ENCODE measurements around the gene CENPW. TPM values are rescaled to one million over a fixed set of nuclear protein-coding genes. Genes with fewer than 3 reads are reported as not detected.

CENPW gene
- total and polyA plus RNA-seq, 2 of the 4 experiments (the other 2 are of a cell fraction) = 8.2 to 19.3 TPM

GRCh38 chr6:126372626-126373025 lies 32.7 kb downstream of the CENPW start:
- intact Hi-C loops (cut with micrococcal nuclease) = no loop called here
- no peak overlapping the region for H4K8ac ChIP-seq (ENCODE audit: low read depth in 2 of 2, low read length in 2 of 2)
- H3K4me3 ChIP-seq (ENCODE audit: insufficient read depth, low read depth, low read length) = no peak overlapping the region
- in situ Hi-C loops (cut with MboI; ENCODE audit: low sequenced_read_pairs) = no loop called here
- no peak overlapping the region for H2BK5ac ChIP-seq (ENCODE audit: low read depth, low read length, poor library complexity, severe bottlenecking)
- H3K9me3 ChIP-seq (ENCODE audit: control insufficient read depth, insufficient read depth, low read length) = 0 out of 2 replicates have a peak, but pooled peaks cover 2% of the 10 kb centered on the region
- H2AFZ ChIP-seq (replicated peaks; ENCODE audit: low read length, poor library complexity) = no peak overlapping the region
- no peak overlapping the region for H3K9ac ChIP-seq (ENCODE audit: low read depth, low read length)
- no peak overlapping the region for H2BK20ac ChIP-seq (ENCODE audit: low read depth, low read length)
- dilution Hi-C loops (cut with HindIII; ENCODE audit: low sequenced_read_pairs, unreplicated experiment) = no loop called here
- ATAC-seq (ENCODE audit: low read depth) (0 out of 2 replicates have a peak, but pooled peaks have one; percentile 21), DNase-seq (peak; percentile 21)
- TF ChIP-seq, protein P1, sequence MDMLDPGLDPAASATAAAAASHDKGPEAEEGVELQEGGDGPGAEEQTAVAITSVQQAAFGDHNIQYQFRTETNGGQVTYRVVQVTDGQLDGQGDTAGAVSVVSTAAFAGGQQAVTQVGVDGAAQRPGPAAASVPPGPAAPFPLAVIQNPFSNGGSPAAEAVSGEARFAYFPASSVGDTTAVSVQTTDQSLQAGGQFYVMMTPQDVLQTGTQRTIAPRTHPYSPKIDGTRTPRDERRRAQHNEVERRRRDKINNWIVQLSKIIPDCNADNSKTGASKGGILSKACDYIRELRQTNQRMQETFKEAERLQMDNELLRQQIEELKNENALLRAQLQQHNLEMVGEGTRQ (IDR thresholded peaks at IDR 0.05; ENCODE audit: low read depth, low read length) = no peak
- no peak for TF ChIP-seq CTCF (conservative IDR thresholded peaks at IDR 0.05; ENCODE audit: low read depth, low read length)
- no peak for TF ChIP-seq BHLHE40 (IDR thresholded peaks at IDR 0.05; ENCODE audit: low read depth, low read length)
- no peak for TF ChIP-seq NFE2L2 (IDR thresholded peaks at IDR 0.05; ENCODE audit: low read depth, low read length)
- TF ChIP-seq SMC3 (IDR thresholded peaks at IDR 0.05; ENCODE audit: low read depth, low read length) = no peak
- TF ChIP-seq MXI1 (IDR thresholded peaks at IDR 0.05; ENCODE audit: borderline replicate concordance, low read depth, low read length) = no peak
- no peak for TF ChIP-seq MAFK (IDR thresholded peaks at IDR 0.05; ENCODE audit: low read depth, low read length)
- no peak for TF ChIP-seq MAZ (IDR thresholded peaks at IDR 0.05; ENCODE audit: borderline replicate concordance, low read depth, low read length)
- TF ChIP-seq FOS (IDR thresholded peaks at IDR 0.05; ENCODE audit: low read depth, low read length) = no peak
- no peak overlapping the region for H3K14ac ChIP-seq (replicated peaks; ENCODE audit: low read depth, low read length)
- no peak overlapping the region for H2BK120ac ChIP-seq (ENCODE audit: low read depth, low read length)
- no peak overlapping the region for H2BK15ac ChIP-seq (ENCODE audit: low read depth, low read length)
- H3K4ac ChIP-seq (ENCODE audit: low read depth, low read length) = no peak overlapping the region
- no peak overlapping the region for H3K18ac ChIP-seq (ENCODE audit: low read depth, low read length)
- CTCF ChIA-PET = no interaction called here
- BruUV-seq (replicated peaks) = no TSS peak
- H4K5ac ChIP-seq (ENCODE audit: low read depth, low read length) = no peak overlapping the region
- POLR2A ChIA-PET (ENCODE audit: unreplicated experiment) = interaction anchor here (0.5 kb wide), 1 partner anchor 548 kb away, joined by 3 read pairs; no protein-coding TSS in a partner anchor
- H3K56ac ChIP-seq (ENCODE audit: extremely low read depth, insufficient read depth, low read length) = no peak overlapping the region
- no peaks in the 10 kb centered on the region for H3K4me1 ChIP-seq (ENCODE audit: control insufficient read depth, insufficient read depth, low read length)
- no peak overlapping the region for H4K91ac ChIP-seq (ENCODE audit: insufficient read depth, low read depth, low read length)
- H3K27me3 ChIP-seq (ENCODE audit: control insufficient read depth, insufficient read depth, low read length) = no peaks in the 10 kb centered on the region
- no peak overlapping the region for H3K23ac ChIP-seq (ENCODE audit: low read depth, low read length)
- H4K20me1 ChIP-seq (ENCODE audit: insufficient read depth, low read length) = no peaks in the 10 kb centered on the region
- H3K27ac ChIP-seq (ENCODE audit: insufficient read depth, low read length) = no peak overlapping the region
- no peak overlapping the region for H2AK9ac ChIP-seq (replicated peaks; ENCODE audit: low read depth, low read length, poor library complexity)
- H3K36me3 ChIP-seq (ENCODE audit: control insufficient read depth, insufficient read depth, low read length) = no peaks in the 10 kb centered on the region
- H2AK5ac ChIP-seq (ENCODE audit: low read depth, low read length) = no peak overlapping the region
- no CpG with 5 or more reads among the region's 2 CpGs for WGBS, 2 experiments (ENCODE audit: extremely low coverage in 2 of 2, insufficient read length in 1 of 2)
- H3K79me1 ChIP-seq (ENCODE audit: low read depth in 1 of 2, low read length in 2 of 2) = no peaks in the 10 kb centered on the region; a peak in 1 of 4 replicates
- no peaks in the 10 kb centered on the region for H3K9me1 ChIP-seq (ENCODE audit: insufficient read depth, low read length)
- no peak overlapping the region for H3K4me2 ChIP-seq (ENCODE audit: low read depth, low read length)

All from IMR-90 (cell line).